ENCODE results near the gene MACROD2. TPM values are rescaled to one million over a fixed set of nuclear protein-coding genes. Genes with fewer than 3 reads are reported as not detected.

The MACROD2 gene
- total and polyA plus RNA-seq, 4 donors = 13.0 to 67.1 (median 20.7) TPM

- DNase-seq (no peak), ATAC-seq (ENCODE audit: insufficient read depth, low FRiP score) (no peak)
- no peaks in the 10 kb centered on the region for H3K27me3 ChIP-seq (ENCODE audit: control insufficient read depth in 3 of 3, insufficient read depth in 3 of 3, low read length in 2 of 3)
- no peaks in the 10 kb centered on the region for H3K36me3 ChIP-seq (ENCODE audit: control insufficient read depth in 4 of 4, insufficient read depth in 4 of 4, low read length in 4 of 4)
- TF ChIP-seq CTCF (IDR thresholded peaks at IDR 0.05; ENCODE audit: control extremely low read depth, extremely low read depth) = no peak
- H3K27ac ChIP-seq (ENCODE audit: low read depth in 1 of 2, low read length in 1 of 2) = no peak overlapping the region
- no peak overlapping the region for H3K4me3 ChIP-seq
- no peak overlapping the region for H3K9ac ChIP-seq (ENCODE audit: insufficient read depth in 1 of 2, low read length in 2 of 2)
- H3K9me3 ChIP-seq (ENCODE audit: control insufficient read depth in 4 of 4, insufficient read depth in 3 of 4, low read length in 3 of 4) = no peaks in the 10 kb centered on the region
- 36 to 46% methylated on average over 2 of the region's 2 CpGs for WGBS, 2 donors
- no peaks in the 10 kb centered on the region for H3K4me1 ChIP-seq (ENCODE audit: control insufficient read depth in 5 of 5, insufficient read depth in 5 of 5, low read length in 5 of 5)
Measured at GRCh38 chr20:14489544-14489943, 494.2 kb downstream of the MACROD2 start.

GRCh38 chr20:14491436-14491835 lies 496.1 kb downstream of the MACROD2 start:
- 92 to 95% methylated on average over 1 of the region's 1 CpG for WGBS, 2 donors
- TF ChIP-seq CTCF (IDR thresholded peaks at IDR 0.05; ENCODE audit: control extremely low read depth, extremely low read depth) = no peak
- ATAC-seq (ENCODE audit: insufficient read depth, low FRiP score) = no peak

GRCh38 chr20:14493408-14493807 lies 498.1 kb downstream of the MACROD2 start:
- Histone ChIP-seq H3K27me3 (ENCODE audit: control insufficient read depth in 3 of 3, insufficient read depth in 3 of 3, low read length in 2 of 3) (no peaks in the 10 kb centered on the region), H3K4me3 (no peak overlapping the region), H3K36me3 (ENCODE audit: control insufficient read depth in 4 of 4, insufficient read depth in 4 of 4, low read length in 4 of 4) (no peaks in the 10 kb centered on the region), H3K27ac (ENCODE audit: low read depth in 1 of 2, low read length in 1 of 2) (no peak overlapping the region), H3K9ac (ENCODE audit: insufficient read depth in 1 of 2, low read length in 2 of 2) (no peak overlapping the region), H3K4me1 (ENCODE audit: control insufficient read depth in 5 of 5, insufficient read depth in 5 of 5, low read length in 5 of 5) (peaks cover 0 to 5% (median 0%) of the 10 kb centered on the region in 5 donors), H3K9me3 (ENCODE audit: control insufficient read depth in 4 of 4, insufficient read depth in 3 of 4, low read length in 3 of 4) (no peaks in the 10 kb centered on the region)
- ATAC-seq (ENCODE audit: insufficient read depth, low FRiP score) = no peak
- TF ChIP-seq CTCF (IDR thresholded peaks at IDR 0.05; ENCODE audit: control extremely low read depth, extremely low read depth) = no peak
- DNase-seq = no peak
- WGBS, 2 donors = 84 to 87% methylated on average over 1 of the region's 1 CpG

More at GRCh38 chr20:14491436-14491835, 496.1 kb downstream of the MACROD2 start:
- no peak overlapping the region for H3K9ac ChIP-seq (ENCODE audit: insufficient read depth in 1 of 2, low read length in 2 of 2)
- H3K9me3 ChIP-seq (ENCODE audit: control insufficient read depth in 4 of 4, insufficient read depth in 3 of 4, low read length in 3 of 4) = no peaks in the 10 kb centered on the region
- no peaks in the 10 kb centered on the region for H3K36me3 ChIP-seq (ENCODE audit: control insufficient read depth in 4 of 4, insufficient read depth in 4 of 4, low read length in 4 of 4)
- H3K27ac ChIP-seq (ENCODE audit: low read depth in 1 of 2, low read length in 1 of 2) = no peak overlapping the region
- no peak for DNase-seq
- H3K4me1 ChIP-seq (ENCODE audit: control insufficient read depth in 5 of 5, insufficient read depth in 5 of 5, low read length in 5 of 5) = no peaks in the 10 kb centered on the region
- H3K4me3 ChIP-seq = no peak overlapping the region
- no peaks in the 10 kb centered on the region for H3K27me3 ChIP-seq (ENCODE audit: control insufficient read depth in 3 of 3, insufficient read depth in 3 of 3, low read length in 2 of 3)

- H3K36me3 ChIP-seq (ENCODE audit: control insufficient read depth in 4 of 4, insufficient read depth in 4 of 4, low read length in 4 of 4) = no peaks in the 10 kb centered on the region
- H3K27me3 ChIP-seq (ENCODE audit: control insufficient read depth in 3 of 3, insufficient read depth in 3 of 3, low read length in 2 of 3) = no peaks in the 10 kb centered on the region
- peaks cover 0 to 4% (median 0%) of the 10 kb centered on the region in 4 donors for H3K9me3 ChIP-seq (ENCODE audit: control insufficient read depth in 4 of 4, insufficient read depth in 3 of 4, low read length in 3 of 4)
- no peak overlapping the region for H3K4me3 ChIP-seq
- H3K27ac ChIP-seq (ENCODE audit: low read depth in 1 of 2, low read length in 1 of 2) = no peak overlapping the region
- ATAC-seq (ENCODE audit: insufficient read depth, low FRiP score) (no peak), DNase-seq (no peak)
- WGBS, 2 donors = 84 to 89% methylated on average over 1 of the region's 1 CpG
- no peak overlapping the region for H3K9ac ChIP-seq (ENCODE audit: insufficient read depth in 1 of 2, low read length in 2 of 2)
- no peak for TF ChIP-seq CTCF (IDR thresholded peaks at IDR 0.05; ENCODE audit: control extremely low read depth, extremely low read depth)
- H3K4me1 ChIP-seq (ENCODE audit: control insufficient read depth in 5 of 5, insufficient read depth in 5 of 5, low read length in 5 of 5) = peaks cover 0 to 8% (median 0%) of the 10 kb centered on the region in 5 donors
Measured at GRCh38 chr20:14494355-14494754, 499.0 kb downstream of the MACROD2 start.

Data from lung (tissue), 12 donors.